H9 (cell line): Measurements from ENCODE around the gene RSAD2. TPM values are rescaled to one million over a fixed set of nuclear protein-coding genes. Genes with fewer than 3 reads are reported as not detected.

Experiments used
- DNase-seq: peaks from one replicate; pipeline ENCODE4 v3.0.0-alpha.2; 2017
- H2AFZ ChIP-seq: one replicate; pipeline ENCODE4 v1.6.1; 2013; ENCODE audit warnings: mild to moderate bottlenecking, low read length, control low read depth, moderate library complexity
- H2AK5ac ChIP-seq: 2 replicates; pipeline ENCODE4 v1.6.1; 2013; ENCODE audit warnings: low read length, control low read depth, mixed read lengths; ENCODE audit not compliant: insufficient read length
- H2BK120ac ChIP-seq: one replicate; pipeline ENCODE4 v1.6.1; 2013; ENCODE audit warnings: low read depth, mild to moderate bottlenecking, low read length, control low read depth, inconsistent platforms; ENCODE audit not compliant: poor library complexity, severe bottlenecking
- H2BK12ac ChIP-seq: 2 replicates; pipeline ENCODE4 v1.6.1; 2013; ENCODE audit warnings: low read length, control low read depth, mixed read lengths, low read depth; ENCODE audit not compliant: insufficient read length
- H2BK15ac ChIP-seq: 2 replicates; pipeline ENCODE4 v1.6.1; 2013; ENCODE audit warnings: low read depth, low read length, control low read depth
- H2BK20ac ChIP-seq: one replicate; pipeline ENCODE4 v1.6.1; 2013; ENCODE audit warnings: low read depth, mild to moderate bottlenecking, low read length, control low read depth, inconsistent platforms; ENCODE audit not compliant: poor library complexity, severe bottlenecking
- H2BK5ac ChIP-seq: 2 replicates; pipeline ENCODE4 v1.6.1; 2013; ENCODE audit warnings: low read length, control low read depth, mixed read lengths; ENCODE audit not compliant: insufficient read length
- H3K14ac ChIP-seq: 2 replicates; pipeline ENCODE4 v1.6.1; 2013; ENCODE audit warnings: low read length, control low read depth; ENCODE audit not compliant: insufficient read depth
- H3K18ac ChIP-seq: 2 replicates; pipeline ENCODE4 v1.6.1; 2013; ENCODE audit warnings: low read depth, mild to moderate bottlenecking, mixed read lengths, low read length, control low read depth; ENCODE audit not compliant: insufficient read length
- H3K23ac ChIP-seq: 2 replicates; pipeline ENCODE4 v1.6.1; 2013; ENCODE audit warnings: low read length, control low read depth, mixed read lengths, low read depth; ENCODE audit not compliant: insufficient read length
- H3K23me2 ChIP-seq: 2 replicates; pipeline ENCODE4 v1.6.1; 2013; ENCODE audit warnings: low read depth, mild to moderate bottlenecking, mixed read lengths, low read length, control low read depth; ENCODE audit not compliant: insufficient read length, poor library complexity, severe bottlenecking
- H3K27ac ChIP-seq: 2 replicates; pipeline ENCODE4 v1.5.1; 2013; ENCODE audit warnings: low read length, control low read depth, mixed read lengths, low read depth; ENCODE audit not compliant: insufficient read length
- H3K27me3 ChIP-seq: 2 replicates; pipeline ENCODE4 v1.6.1; 2013; ENCODE audit warnings: low read length, control low read depth, inconsistent platforms; ENCODE audit not compliant: insufficient read depth
- H3K4ac ChIP-seq: 2 replicates; pipeline ENCODE4 v1.6.1; 2013; ENCODE audit warnings: low read depth, mild to moderate bottlenecking, control low read depth, inconsistent platforms, low read length, moderate library complexity
- H3K4me1 ChIP-seq: 2 replicates; pipeline ENCODE4 v1.6.1; 2013; ENCODE audit warnings: low read length, control low read depth, inconsistent platforms; ENCODE audit not compliant: insufficient read depth
- H3K4me2 ChIP-seq: 2 replicates; pipeline ENCODE4 v1.6.1; 2013; ENCODE audit warnings: low read length, control low read depth, mixed read lengths; ENCODE audit not compliant: insufficient read length, insufficient read depth
- H3K56ac ChIP-seq: 2 replicates; pipeline ENCODE4 v1.6.1; 2013; ENCODE audit warnings: low read depth, mild to moderate bottlenecking, mixed read lengths, low read length, control low read depth; ENCODE audit not compliant: insufficient read length
- H3K79me1 ChIP-seq: 2 replicates; pipeline ENCODE4 v1.6.1; 2013; ENCODE audit warnings: low read depth, mild to moderate bottlenecking, moderate library complexity, low read length, control low read depth, inconsistent platforms; ENCODE audit not compliant: insufficient read depth, poor library complexity, severe bottlenecking
- H3K79me2 ChIP-seq: 2 replicates; pipeline ENCODE4 v1.6.1; 2013; ENCODE audit warnings: low read length, control low read depth, inconsistent platforms; ENCODE audit not compliant: insufficient read depth
- H3K9ac ChIP-seq: 2 replicates; pipeline ENCODE4 v1.6.1; 2013; ENCODE audit warnings: low read length, control low read depth, mixed read lengths; ENCODE audit not compliant: insufficient read length; ENCODE audit errors: extremely low read depth
- H3K9me3 ChIP-seq: one replicate; pipeline ENCODE4 v1.6.1; 2013; ENCODE audit warnings: low read depth, low read length, inconsistent platforms; ENCODE audit not compliant: control insufficient read depth
- H3T11ph ChIP-seq: one replicate; pipeline ENCODE4 v1.6.1; 2013; ENCODE audit warnings: mild to moderate bottlenecking, low read length, control low read depth, inconsistent platforms
- H4K20me1 ChIP-seq: one replicate; pipeline ENCODE4 v1.6.1; 2013; ENCODE audit not compliant: control insufficient read depth, insufficient read length, insufficient read depth
- H4K5ac ChIP-seq: 2 replicates; pipeline ENCODE4 v1.6.1; 2013; ENCODE audit warnings: low read depth, mild to moderate bottlenecking, mixed read lengths, low read length, control low read depth; ENCODE audit not compliant: insufficient read length
- H4K8ac ChIP-seq: replicated peaks from 2 replicates; pipeline ENCODE4 v1.6.1; 2013; ENCODE audit warnings: low read length, control low read depth, mixed read lengths, low read depth; ENCODE audit not compliant: insufficient read length
- H4K91ac ChIP-seq: 2 replicates; pipeline ENCODE4 v1.6.1; 2013; ENCODE audit warnings: low read depth, mild to moderate bottlenecking, moderate library complexity, mixed read lengths, low read length, control low read depth; ENCODE audit not compliant: insufficient read length
- H3K27ac Mint-ChIP-seq, 3 experiments: 2 replicates in 2 of 3; 3 replicates in 1 of 3; pipeline ENCODE4 v1.8.0; 2020 to 2021; ENCODE audit warnings: mixed read lengths in 3 of 3, mild to moderate bottlenecking in 1 of 3, moderate library complexity in 1 of 3
- H3K27me3 Mint-ChIP-seq: 2 replicates; pipeline ENCODE4 v1.8.0; 2021; ENCODE audit warnings: low read depth, mild to moderate bottlenecking, moderate library complexity, mixed read lengths
- H3K36me3 Mint-ChIP-seq, 3 experiments: 2 replicates in 2 of 3; 3 replicates in 1 of 3; pipeline ENCODE4 v1.8.0; 2020 to 2021; ENCODE audit warnings: low read depth in 3 of 3, mixed read lengths in 3 of 3; ENCODE audit not compliant: insufficient read depth in 1 of 3
- H3K4me1 Mint-ChIP-seq, 2 experiments: 2 replicates each; pipeline ENCODE4 v1.8.0; 2020; ENCODE audit warnings: mixed read lengths in 2 of 2
- H3K4me3 Mint-ChIP-seq, 2 experiments: 2 replicates in 1 of 2; 3 replicates in 1 of 2; pipeline ENCODE4 v1.8.0; 2020 to 2021; ENCODE audit warnings: mild to moderate bottlenecking in 2 of 2, mixed read lengths in 2 of 2, moderate library complexity in 1 of 2
- H3K9me3 Mint-ChIP-seq, 2 experiments: 2 replicates in 1 of 2; 3 replicates in 1 of 2; pipeline ENCODE4 v1.8.0; 2020; ENCODE audit warnings: mild to moderate bottlenecking in 2 of 2, mixed read lengths in 2 of 2, moderate library complexity in 1 of 2
- WGBS: extraction: QIAGEN DNeasy Blood & Tissue Kit; methylation state at CpG from one replicate; pipeline ENCODE4 v1.1.7; 2013; ENCODE audit warnings: missing lambda C conversion rate, low lambda C conversion rate, mixed read lengths; ENCODE audit not compliant: insufficient read length; ENCODE audit errors: extremely low coverage; 5-methylcytosine and 5-hydroxymethylcytosine counted together
- total RNA-seq: library from RNA; stranded (reverse); gene quantifications from 2 replicates; pipeline ENCODE4 v1.2.1, GENCODE V29; 2021
- TF ChIP-seq, protein P1 (sequence below): fragments of 200-600 bp; sonication (generic); conservative IDR thresholded peaks from 3 replicates; pipeline ENCODE4 v1.8.0; 2021; ENCODE audit warnings: antibody characterized with exemption, mild to moderate bottlenecking

The RSAD2 gene
- total RNA-seq, 1 experiment from 2014 or later = not detected

DNA sequence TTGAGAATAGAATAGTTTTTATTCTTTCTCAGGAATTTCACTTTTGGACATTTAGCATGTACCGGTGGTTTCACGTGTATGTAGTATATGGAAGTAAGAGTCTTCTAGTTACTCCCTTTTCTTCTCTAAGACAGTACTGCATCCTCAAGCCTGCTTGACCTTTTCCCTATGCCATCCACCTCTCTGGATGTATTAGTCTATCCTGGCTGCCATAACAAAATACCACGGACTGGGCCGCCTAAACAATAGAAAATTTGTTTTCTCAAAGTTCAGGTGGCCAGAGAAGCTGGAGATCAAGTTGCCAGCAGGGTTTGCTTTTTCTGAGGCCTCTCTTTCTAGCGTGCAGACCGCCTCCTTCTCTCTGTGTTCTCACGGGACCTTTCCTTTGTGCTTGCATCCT lies 10.6 kb upstream of the RSAD2 start:
- H3K4me3 Mint-ChIP-seq = no peak overlapping the region
- H3K23ac ChIP-seq = no peak overlapping the region
- no peak overlapping the region for H4K8ac ChIP-seq
- no peak overlapping the region for H2BK5ac ChIP-seq
- H4K91ac ChIP-seq = no peak overlapping the region
- no peaks in the 10 kb centered on the region for H3K79me2 ChIP-seq
- no peak overlapping the region for H2BK12ac ChIP-seq
- no CpG with 5 or more reads among the region's 7 CpGs for WGBS
- peaks cover 9% of the 10 kb centered on the region for H3K27me3 ChIP-seq
- H3K27ac ChIP-seq = no peak overlapping the region
- H3K18ac ChIP-seq = no peak overlapping the region
- no peaks in the 10 kb centered on the region for H3K79me1 ChIP-seq
- no peak overlapping the region for H2AFZ ChIP-seq
- H3T11ph ChIP-seq = no peak overlapping the region
- no peak overlapping the region for H3K4ac ChIP-seq
- no peak overlapping the region for H3K56ac ChIP-seq
- peaks cover 12% of the 10 kb centered on the region for H3K23me2 ChIP-seq
- H3K14ac ChIP-seq = no peak overlapping the region
- DNase-seq = no peak
- no peak overlapping the region for H4K5ac ChIP-seq
- H3K36me3 Mint-ChIP-seq = no peaks in the 10 kb centered on the region
- H3K4me1 ChIP-seq = no peaks in the 10 kb centered on the region
- no peak overlapping the region for H2BK120ac ChIP-seq
- no peak overlapping the region for H2AK5ac ChIP-seq
- H2BK20ac ChIP-seq = no peak overlapping the region
- peaks cover 59% of the 10 kb centered on the region for H3K27me3 Mint-ChIP-seq
- peaks cover 7% of the 10 kb centered on the region in 2 experiments for H3K4me1 Mint-ChIP-seq
- H4K20me1 ChIP-seq = no peaks in the 10 kb centered on the region
- H3K9me3 ChIP-seq = no peaks in the 10 kb centered on the region
- no peak overlapping the region for H2BK15ac ChIP-seq
- no peak overlapping the region for H3K9ac ChIP-seq
- H3K9me3 Mint-ChIP-seq = no peaks in the 10 kb centered on the region; a peak in 3 of 5 replicates
- no peak overlapping the region for H3K4me2 ChIP-seq
- H3K27ac Mint-ChIP-seq = no peak overlapping the region
- TF ChIP-seq, protein P1, sequence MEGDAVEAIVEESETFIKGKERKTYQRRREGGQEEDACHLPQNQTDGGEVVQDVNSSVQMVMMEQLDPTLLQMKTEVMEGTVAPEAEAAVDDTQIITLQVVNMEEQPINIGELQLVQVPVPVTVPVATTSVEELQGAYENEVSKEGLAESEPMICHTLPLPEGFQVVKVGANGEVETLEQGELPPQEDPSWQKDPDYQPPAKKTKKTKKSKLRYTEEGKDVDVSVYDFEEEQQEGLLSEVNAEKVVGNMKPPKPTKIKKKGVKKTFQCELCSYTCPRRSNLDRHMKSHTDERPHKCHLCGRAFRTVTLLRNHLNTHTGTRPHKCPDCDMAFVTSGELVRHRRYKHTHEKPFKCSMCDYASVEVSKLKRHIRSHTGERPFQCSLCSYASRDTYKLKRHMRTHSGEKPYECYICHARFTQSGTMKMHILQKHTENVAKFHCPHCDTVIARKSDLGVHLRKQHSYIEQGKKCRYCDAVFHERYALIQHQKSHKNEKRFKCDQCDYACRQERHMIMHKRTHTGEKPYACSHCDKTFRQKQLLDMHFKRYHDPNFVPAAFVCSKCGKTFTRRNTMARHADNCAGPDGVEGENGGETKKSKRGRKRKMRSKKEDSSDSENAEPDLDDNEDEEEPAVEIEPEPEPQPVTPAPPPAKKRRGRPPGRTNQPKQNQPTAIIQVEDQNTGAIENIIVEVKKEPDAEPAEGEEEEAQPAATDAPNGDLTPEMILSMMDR = no peak
